HG02938 (cell line): ENCODE results near the gene GAS2L1.

Source experiments
- ATAC-seq: cut with Tn5 transposase; IDR thresholded peaks from one replicate; pipeline ENCODE4 v1.9.1; 2021; ENCODE audit warnings: mild to moderate bottlenecking, moderate library complexity; ENCODE audit not compliant: unreplicated experiment

GAS2L1 gene

GRCh38 chr22:29308791-29309262 is 2.4 kb downstream of the GAS2L1 start:
- ATAC-seq = no peak

- no peak for ATAC-seq
Observed at GRCh38 chr22:29309332-29310064, 3.0 kb downstream of the GAS2L1 start.

- ATAC-seq = no peak
Observed at GRCh38 chr22:29310065-29310862, 3.8 kb downstream of the GAS2L1 start.

- ATAC-seq = no peak
Observed at GRCh38 chr22:29310863-29311339, 4.5 kb downstream of the GAS2L1 start.

- ATAC-seq = no peak
Observed at GRCh38 chr22:29311464-29312217, 5.2 kb downstream of the GAS2L1 start.

- no peak for ATAC-seq
Observed at GRCh38 chr22:29312218-29313125, 6.0 kb downstream of the GAS2L1 start.

GRCh38 chr22:29313126-29313575 is 6.7 kb downstream of the GAS2L1 start:
- ATAC-seq = no peak

- no peak for ATAC-seq
Observed at GRCh38 chr22:29313576-29314466, 7.4 kb downstream of the GAS2L1 start.

GRCh38 chr22:29314537-29315285 is 8.3 kb downstream of the GAS2L1 start:
- ATAC-seq = no peak

- no peak for ATAC-seq
Observed at GRCh38 chr22:29315286-29316140, 9.1 kb downstream of the GAS2L1 start, which contains the start of gene RASL10A. Gene RASL10A (minus strand): TSS chr22:29315697. CDS start chr22:29315246, 451 bp downstream.

- no peak for ATAC-seq
Observed at GRCh38 chr22:29316141-29316828, 9.8 kb downstream of the GAS2L1 start.

- ATAC-seq = no peak
Observed at GRCh38 chr22:29317827-29318454, 11.5 kb downstream of the GAS2L1 start.

- ATAC-seq = no peak
Observed at GRCh38 chr22:29319072-29319471, 12.6 kb downstream of the GAS2L1 start.

GRCh38 chr22:29320546-29320945 is 14.1 kb downstream of the GAS2L1 start:
- no peak for ATAC-seq

GRCh38 chr22:29323641-29324040 is 17.2 kb downstream of the GAS2L1 start:
- ATAC-seq = no peak

- no peak for ATAC-seq
Observed at GRCh38 chr22:29325356-29325755, 18.9 kb downstream of the GAS2L1 start.
